ENCODE results near the gene PODXL.

- TF ChIP-seq CTCF (conservative IDR thresholded peaks at IDR 0.05; ENCODE audit: low read depth in 2 of 2): no peak
- no peak for TF ChIP-seq POLR2AphosphoS5 (IDR thresholded peaks at IDR 0.05; ENCODE audit: low read depth)
- TF ChIP-seq REST (IDR thresholded peaks at IDR 0.05; ENCODE audit: unreplicated experiment): no peak
Measured at GRCh38 chr7:131587315-131587923, 31.0 kb upstream of the PODXL start.
